NCI-H1417 (cell line): ENCODE data around the gene PHPT1.
A peak's percentile ranks its signal among the peaks of the same experiment; 100 is the strongest.
"Not testable (repeated sequence)": the region's sequence is repeated elsewhere in the genome, so short reads cannot be mapped to it uniquely, and the experiment has no call there.

Source experiments
- DNase-seq, 3 experiments: peaks; one replicate each; lab custom pipeline; 2025; lab: John Stamatoyannopoulos, UW

PHPT1 gene

GRCh38 chr9:136849038-136849959, at the start of gene PHPT1:
PHPT1 (plus strand) TSS chr9:136849409; CDS start chr9:136849431, 22 bp downstream.
- DNase-seq, result peak; percentile 96 to 100 (median 100)

- DNase-seq, result peak; percentile 79 to 97 (median 96)
Observed at GRCh38 chr9:136799854-136800657, 49.2 kb upstream of the PHPT1 start.

- DNase-seq, result no peak
Observed at GRCh38 chr9:136802321-136802720, 46.9 kb upstream of the PHPT1 start.

GRCh38 chr9:136803009-136803550, 46.1 kb upstream of the PHPT1 start:
- not testable (repeated sequence) for DNase-seq

GRCh38 chr9:136803551-136804508, 45.4 kb upstream of the PHPT1 start:
- no peak for DNase-seq

GRCh38 chr9:136804509-136805206, 44.6 kb upstream of the PHPT1 start:
- DNase-seq, result no peak

GRCh38 chr9:136805207-136805740, 43.9 kb upstream of the PHPT1 start:
- DNase-seq, result peak in 1 of 3 experiments; percentile 15

GRCh38 chr9:136806067-136806466, 43.1 kb upstream of the PHPT1 start:
- no peak for DNase-seq

- DNase-seq, result no peak
Observed at GRCh38 chr9:136806631-136807201, 42.5 kb upstream of the PHPT1 start.

- peak; percentile 81 to 94 (median 93) for DNase-seq
Observed at GRCh38 chr9:136807281-136808074, 41.7 kb upstream of the PHPT1 start, which contains the start of gene RABL6. RABL6 (plus strand) TSS chr9:136807948; CDS start chr9:136808197, 249 bp downstream.

- peak; percentile 10 to 65 (median 59) for DNase-seq
Observed at GRCh38 chr9:136808075-136808805, 41.0 kb upstream of the PHPT1 start.

- DNase-seq, result no peak
Observed at GRCh38 chr9:136808806-136809158, 40.4 kb upstream of the PHPT1 start.

- no peak for DNase-seq
Observed at GRCh38 chr9:136814725-136815421, 34.3 kb upstream of the PHPT1 start.

GRCh38 chr9:136815422-136815782, 33.8 kb upstream of the PHPT1 start:
- no peak for DNase-seq

GRCh38 chr9:136820971-136821825, 28.0 kb upstream of the PHPT1 start:
- no peak for DNase-seq

GRCh38 chr9:136821826-136822544, 27.2 kb upstream of the PHPT1 start:
- DNase-seq, result no peak
